Bronchial epithelial cell (primary cell): Measurements from ENCODE around the gene CAMTA1. TPM values are rescaled to one million over a fixed set of nuclear protein-coding genes. Genes with fewer than 3 reads are reported as not detected.
"Not testable (repeated sequence)": the region's sequence is repeated elsewhere in the genome, so short reads cannot be mapped to it uniquely, and the experiment has no call there.

Source experiments
- DNase-seq: peaks from one replicate; pipeline ENCODE4 v3.0.0-alpha.2; 2010; ENCODE audit warnings: low read depth
- FAIRE-seq: peaks from 2 replicates; lab custom pipeline; 2011; peaks lifted over from hg19 to GRCh38; lab: Jason Lieb, UNC
- H3K27me3 ChIP-seq: 2 replicates; pipeline ENCODE4 v1.5.1; 2011; ENCODE audit warnings: low read length; ENCODE audit not compliant: control insufficient read depth, insufficient read depth
- H3K36me3 ChIP-seq: 2 replicates; pipeline ENCODE4 v1.5.1; 2011; ENCODE audit warnings: low read length; ENCODE audit not compliant: control insufficient read depth, insufficient read depth
- H3K4me3 ChIP-seq: 2 replicates; pipeline ENCODE4 v1.5.1; 2011; ENCODE audit warnings: mild to moderate bottlenecking, low read depth, low read length, control low read depth
- CTCF ChIP-seq: IDR thresholded peaks from 2 replicates; pipeline ENCODE4 v1.5.1; 2011; ENCODE audit warnings: mild to moderate bottlenecking, moderate library complexity, low read length, control low read depth, inconsistent platforms; ENCODE audit not compliant: insufficient read depth, severe bottlenecking
- total RNA-seq: library from RNA; depleted of rRNA; stranded (reverse); fragments of >200 nt; gene quantifications from 2 replicates; pipeline ENCODE4 v1.2.1, GENCODE V29; 2014

Gene CAMTA1
- total RNA-seq, 1 donor from 2014 or later: 68.2 TPM

GRCh38 chr1:7596126-7596965, 811.1 kb downstream of the CAMTA1 start:
- H3K36me3 ChIP-seq: no peaks in the 10 kb centered on the region
- FAIRE-seq: peak; percentile 32
- no peaks in the 10 kb centered on the region for H3K27me3 ChIP-seq
- H3K4me3 ChIP-seq: no peak overlapping the region
- no peak for DNase-seq
- no peak for TF ChIP-seq CTCF

- not testable (repeated sequence) for H3K36me3 ChIP-seq, FAIRE-seq, H3K4me3 ChIP-seq, DNase-seq, H3K27me3 ChIP-seq
Measured at GRCh38 chr1:7598058-7598457, 812.8 kb downstream of the CAMTA1 start.

DNA sequence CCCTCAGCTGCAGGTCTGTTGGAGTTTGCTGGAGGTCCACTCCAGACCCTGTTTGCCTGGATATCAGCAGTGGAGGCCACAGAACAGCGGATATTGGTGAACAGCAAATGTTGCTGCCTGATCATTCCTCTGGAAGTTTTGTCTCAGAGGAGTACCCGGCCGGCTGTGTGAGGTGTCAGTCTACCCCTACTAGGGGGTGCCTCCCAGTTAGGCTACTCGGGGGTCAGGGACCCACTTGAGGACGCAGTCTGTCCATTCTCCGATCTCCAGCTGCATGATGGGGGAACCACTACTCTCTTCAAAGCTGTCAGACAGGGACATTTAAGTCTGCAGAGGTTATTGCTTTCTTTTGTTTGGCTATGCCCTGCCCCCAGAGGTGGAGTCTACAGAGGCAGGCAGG, 819.7 kb downstream of the CAMTA1 start:
- not testable (repeated sequence) for DNase-seq, FAIRE-seq, H3K4me3 ChIP-seq, H3K27me3 ChIP-seq, H3K36me3 ChIP-seq

DNA sequence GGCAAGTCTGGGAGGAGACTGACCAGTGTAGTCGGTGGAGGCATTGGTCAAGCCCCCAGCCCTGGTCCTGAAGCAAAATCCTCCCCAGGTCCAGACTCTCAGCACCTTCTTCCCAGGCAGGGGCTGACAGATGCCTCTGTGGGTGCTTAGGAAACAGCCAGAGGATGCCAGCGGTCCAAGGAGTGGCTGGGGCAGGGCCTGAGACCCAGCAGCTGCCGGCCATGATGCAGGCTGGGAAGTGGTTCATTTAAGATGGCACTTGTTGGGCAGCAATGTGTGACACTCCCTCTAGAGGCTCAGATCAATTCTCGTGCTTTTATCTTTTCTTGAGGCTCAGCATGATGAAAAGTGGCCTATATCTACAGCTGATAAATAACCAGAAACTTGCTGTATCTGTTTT, 820.8 kb downstream of the CAMTA1 start:
- no peak for TF ChIP-seq CTCF
- FAIRE-seq: no peak
- Histone ChIP-seq H3K27me3 (no peaks in the 10 kb centered on the region), H3K36me3 (no peaks in the 10 kb centered on the region), H3K4me3 (no peak overlapping the region)
- DNase-seq: no peak

DNA sequence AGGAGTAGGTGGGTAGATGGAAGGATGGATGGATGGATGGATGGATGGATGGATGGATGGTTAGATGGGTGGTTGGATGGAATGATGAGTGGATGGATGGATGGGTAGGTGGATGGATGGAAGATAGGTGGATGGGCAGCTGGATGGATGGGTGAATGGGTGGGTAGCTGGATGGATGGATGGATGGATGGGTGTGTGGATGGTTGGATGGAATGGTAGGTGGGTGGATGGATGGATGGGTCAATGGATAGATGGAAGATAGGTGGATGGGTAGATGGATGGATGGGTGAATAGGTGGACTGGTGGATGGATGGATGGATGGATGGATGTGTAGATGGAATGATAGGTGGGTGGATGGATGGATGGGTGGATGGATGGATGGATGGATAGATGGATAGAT, 821.8 kb downstream of the CAMTA1 start:
- Histone ChIP-seq H3K4me3 (no peak overlapping the region), H3K36me3 (no peaks in the 10 kb centered on the region), H3K27me3 (no peaks in the 10 kb centered on the region)
- FAIRE-seq (no peak), DNase-seq (no peak)
- TF ChIP-seq CTCF: no peak

GRCh38 chr1:7608628-7609305, 823.5 kb downstream of the CAMTA1 start:
- Histone ChIP-seq H3K27me3 (no peaks in the 10 kb centered on the region), H3K36me3 (no peaks in the 10 kb centered on the region), H3K4me3 (no peak overlapping the region)
- DNase-seq (no peak), FAIRE-seq (no peak)
- no peak for TF ChIP-seq CTCF
